Esophagus muscularis mucosa (tissue), 3 donors: Measurements from ENCODE around the gene SRGAP3.

Experiments
- CTCF ChIP-seq, 3 experiments: fragments of 200-600 bp in 2 of 3; fragments of 450-650 bp in 1 of 3; sonication (generic) in 2 of 3; IDR thresholded peaks; one replicate each; pipeline ENCODE4 v1.5.1; 2017 to 2019; ENCODE audit warnings: antibody characterized with exemption in 3 of 3, mild to moderate bottlenecking in 2 of 3, moderate library complexity in 1 of 3
- POLR2A ChIP-seq: fragments of 450-650 bp; IDR thresholded peaks from one replicate; pipeline ENCODE4 v1.6.1; 2017; ENCODE audit warnings: antibody characterized with exemption, moderate library complexity, mild to moderate bottlenecking, low read depth

GRCh38 chr3:9255976-9256375, 6.5 kb upstream of the SRGAP3 start:
- TF ChIP-seq CTCF (IDR thresholded peaks at IDR 0.05) (no peak), POLR2A (no peak)
